GM19023 (cell line): ENCODE results near the gene KCNAB2.

ENCODE experiments used
- ATAC-seq: cut with Tn5 transposase; IDR thresholded peaks from one replicate; pipeline ENCODE4 v1.9.1; 2021; ENCODE audit warnings: mild to moderate bottlenecking, moderate library complexity; ENCODE audit not compliant: unreplicated experiment

KCNAB2 gene

GRCh38 chr1:6106321-6106731, 60.6 kb downstream of the KCNAB2 start:
- ATAC-seq: no peak

DNA sequence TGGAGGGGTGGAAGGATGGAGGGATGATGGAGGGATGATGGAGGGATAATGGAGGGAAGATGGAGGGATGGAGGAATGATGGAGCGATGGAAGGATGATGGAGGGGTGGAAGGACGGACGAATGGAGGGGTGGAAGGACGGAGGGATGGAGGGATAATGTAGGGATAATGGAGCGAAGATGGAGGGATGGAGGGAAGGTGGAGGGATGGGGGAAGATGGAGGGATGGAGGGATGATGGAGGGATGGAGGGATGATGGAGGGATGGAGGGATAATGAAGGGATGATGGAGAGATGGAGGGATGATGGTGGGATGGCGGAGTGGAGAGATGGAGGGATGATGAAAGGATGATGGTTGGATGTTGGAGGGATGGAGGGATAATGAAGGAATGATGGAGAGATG, 61.3 kb downstream of the KCNAB2 start:
- no peak for ATAC-seq

DNA sequence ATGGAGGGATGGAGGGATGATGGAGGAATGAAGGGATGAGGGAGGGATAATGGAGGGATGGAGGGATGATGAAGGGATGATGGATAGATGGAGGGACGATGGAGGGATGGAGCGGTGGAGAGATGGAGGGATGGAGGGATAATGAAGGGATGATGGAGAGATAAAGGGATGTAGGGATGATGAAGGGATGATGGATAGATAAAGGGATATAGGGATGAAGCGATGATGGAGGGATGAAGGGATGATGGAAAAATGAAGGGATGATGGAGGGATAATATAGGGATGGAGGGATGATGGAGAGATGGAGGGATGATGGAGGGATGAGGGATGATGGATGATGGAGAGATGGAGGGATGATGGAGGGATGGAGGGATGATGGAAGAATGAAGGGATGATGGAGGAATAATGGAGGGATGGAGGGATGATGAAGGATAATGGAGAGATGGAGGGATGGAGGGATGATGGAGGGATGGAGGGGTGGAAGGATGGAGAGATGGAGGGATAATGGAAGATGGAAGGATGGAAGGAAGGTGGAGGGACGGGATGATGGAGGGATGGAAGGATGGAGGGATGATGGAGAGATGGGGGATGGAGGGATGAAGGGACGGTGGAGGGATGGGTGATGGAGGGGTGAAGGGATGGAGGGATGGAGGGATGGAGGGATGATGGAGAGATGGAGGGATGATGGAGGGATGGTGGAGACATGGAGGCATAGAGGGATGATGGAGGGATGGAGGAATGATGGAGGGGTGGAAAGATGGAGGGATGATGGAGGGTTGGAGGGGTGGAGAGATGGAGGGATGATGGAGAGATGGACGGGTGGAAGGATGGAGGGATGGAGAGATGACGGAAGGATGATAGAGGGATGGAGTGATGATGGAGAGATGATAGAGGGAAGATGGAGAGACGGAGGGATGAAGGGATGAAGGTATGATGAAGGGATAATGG, 62.0 kb downstream of the KCNAB2 start:
- ATAC-seq: no peak

- ATAC-seq: no peak
Measured at GRCh38 chr1:6108476-6108875, 62.8 kb downstream of the KCNAB2 start.

- ATAC-seq: no peak
Measured at GRCh38 chr1:6108937-6109614, 63.4 kb downstream of the KCNAB2 start.

DNA sequence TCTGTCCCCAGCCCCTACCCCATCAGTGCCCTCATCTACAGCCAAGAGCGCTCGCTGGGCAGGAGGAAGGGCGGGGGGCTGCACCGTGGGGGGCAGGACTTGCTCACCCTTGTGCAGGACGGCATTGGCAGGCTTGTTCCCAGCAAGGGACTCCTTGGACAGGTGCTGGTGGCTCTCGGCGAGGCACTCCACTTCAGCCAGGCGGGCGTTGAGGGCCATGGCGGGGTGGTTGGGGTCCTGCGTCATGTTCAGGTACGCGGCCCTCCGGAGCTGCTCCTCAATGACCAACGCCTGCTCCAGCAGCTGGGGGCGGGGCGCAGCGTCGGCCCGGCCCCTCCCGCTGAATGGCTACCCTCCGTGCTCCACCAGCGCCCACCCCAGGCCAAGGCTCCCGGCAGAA, 64.0 kb downstream of the KCNAB2 start:
- no peak for ATAC-seq

- no peak for ATAC-seq
Measured at GRCh38 chr1:6110326-6110725, 64.6 kb downstream of the KCNAB2 start.

DNA sequence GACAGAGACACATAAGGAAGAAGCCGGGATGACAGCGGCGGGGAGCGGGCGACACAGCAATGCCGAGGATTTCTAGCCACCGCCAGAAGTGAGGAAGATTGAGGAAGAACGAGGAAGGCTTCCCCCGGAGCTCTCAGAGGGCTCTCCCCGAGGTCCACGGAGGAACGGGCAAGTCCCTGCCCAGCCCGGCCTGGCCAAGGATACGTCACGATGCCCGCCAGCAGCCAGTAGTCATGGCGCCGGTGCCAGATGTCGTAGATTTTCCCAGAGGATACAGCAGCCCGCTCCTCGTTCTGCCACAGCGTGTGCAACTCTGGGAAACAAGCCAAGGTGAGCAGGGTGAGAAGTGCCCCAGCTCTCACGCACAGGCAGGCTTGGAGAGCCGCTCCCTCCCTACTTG, 65.9 kb downstream of the KCNAB2 start:
- ATAC-seq: no peak

DNA sequence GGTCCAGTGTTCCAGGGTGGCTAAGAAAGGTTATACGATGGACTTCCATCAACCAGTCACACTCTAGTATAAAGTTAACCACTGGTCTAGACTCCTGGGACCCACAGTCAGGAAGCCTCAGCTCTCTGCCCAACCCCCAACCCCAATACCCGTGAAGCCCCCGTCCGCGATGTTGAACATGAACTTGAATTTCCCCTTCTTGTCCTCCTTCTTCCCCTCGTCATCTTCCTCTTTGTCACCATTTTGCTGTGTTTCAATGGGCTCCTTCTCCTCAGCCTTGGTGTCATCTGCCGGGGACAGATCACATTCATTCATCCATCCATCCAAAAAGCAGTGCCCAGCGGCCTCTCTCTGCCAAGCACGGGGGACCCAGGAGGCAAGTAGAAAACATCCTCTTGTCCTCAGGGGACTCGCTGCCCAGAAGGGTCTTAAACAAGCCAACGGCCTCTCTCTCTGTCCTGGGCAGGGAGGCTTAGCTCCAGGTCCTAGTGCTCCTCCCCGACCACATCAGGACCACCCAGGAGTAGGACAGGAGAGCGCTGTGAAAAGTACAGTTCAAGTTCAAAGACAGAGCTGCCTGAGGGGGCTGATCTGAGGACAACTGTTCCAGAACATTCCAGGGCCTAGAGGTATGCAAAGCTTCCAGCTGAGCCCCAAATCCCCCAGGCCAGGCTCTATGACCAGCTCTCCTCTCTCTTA, 66.5 kb downstream of the KCNAB2 start:
- no peak for ATAC-seq

DNA sequence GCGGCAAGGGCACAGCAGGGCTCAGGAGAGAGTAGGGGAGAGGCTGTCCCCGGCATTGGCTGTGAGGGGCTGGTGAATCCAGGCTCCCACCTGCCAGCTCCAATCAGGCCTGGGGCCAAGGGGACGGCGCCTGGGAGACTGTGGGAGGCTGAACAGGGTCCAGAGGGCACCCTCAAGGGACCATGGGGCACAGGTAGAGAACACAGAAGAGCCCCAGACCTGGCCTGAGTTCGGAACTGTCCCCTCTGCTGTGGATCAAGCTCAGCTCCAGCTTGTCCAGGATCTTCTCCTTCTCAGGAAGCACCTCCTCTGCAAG, 67.0 kb downstream of the KCNAB2 start:
- no peak for ATAC-seq

DNA sequence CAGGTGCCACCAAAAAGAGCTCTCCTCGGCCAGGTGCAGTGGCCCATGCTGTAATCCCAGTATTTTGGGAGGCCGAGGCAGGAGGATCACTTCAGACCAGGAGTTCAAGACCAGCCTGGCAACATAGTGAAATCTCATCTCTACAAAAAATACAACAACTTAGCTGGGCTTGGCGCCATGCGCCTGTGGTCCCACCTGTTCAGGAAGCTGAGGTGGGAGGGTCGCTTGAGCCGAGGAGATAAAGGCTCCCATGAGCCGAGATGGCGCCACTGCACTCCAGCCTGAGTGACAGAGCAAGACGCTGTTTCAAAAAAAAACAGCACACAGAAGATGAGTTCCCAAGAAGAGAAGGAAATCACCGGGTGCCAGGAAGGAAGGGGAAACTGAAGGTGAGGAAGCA, 67.4 kb downstream of the KCNAB2 start:
- no peak for ATAC-seq

- ATAC-seq: no peak
Measured at GRCh38 chr1:6113745-6114144, 68.1 kb downstream of the KCNAB2 start.

DNA sequence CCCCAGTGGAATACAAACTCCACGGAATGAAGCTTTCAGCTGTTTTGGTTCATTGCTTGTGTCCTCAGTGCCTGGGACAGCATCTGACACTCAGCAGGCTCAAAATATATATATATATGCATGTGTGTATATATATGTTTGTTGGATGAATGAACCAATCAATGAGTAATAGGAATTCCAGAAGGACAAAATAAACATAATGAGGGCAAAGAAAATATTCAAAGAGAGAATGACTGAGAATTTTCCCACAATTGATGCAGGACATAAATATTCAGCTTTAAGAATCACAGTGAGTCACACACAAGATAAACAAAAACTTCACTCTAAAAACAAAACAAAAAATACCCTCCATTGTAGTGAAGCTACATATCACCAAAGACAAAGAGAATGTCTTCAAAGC, 70.4 kb downstream of the KCNAB2 start:
- ATAC-seq: no peak

DNA sequence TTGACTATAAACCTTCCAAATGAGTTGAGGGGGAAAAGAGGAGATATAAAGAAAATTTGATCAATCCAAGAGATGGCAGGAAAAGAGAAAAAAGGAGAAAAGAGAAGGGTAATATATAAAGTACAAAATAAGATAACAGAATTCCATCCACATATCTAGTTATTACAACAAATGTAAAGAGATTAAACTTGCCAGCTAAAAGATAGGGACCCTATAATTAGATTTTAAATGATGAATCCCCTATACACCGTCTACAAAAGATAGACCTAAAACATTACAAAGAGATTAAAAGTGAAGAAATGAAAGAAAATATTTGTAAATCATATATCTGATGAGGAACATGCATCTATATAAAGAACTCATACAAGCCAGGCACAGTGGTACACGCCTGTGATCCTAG, 71.4 kb downstream of the KCNAB2 start:
- ATAC-seq: no peak

DNA sequence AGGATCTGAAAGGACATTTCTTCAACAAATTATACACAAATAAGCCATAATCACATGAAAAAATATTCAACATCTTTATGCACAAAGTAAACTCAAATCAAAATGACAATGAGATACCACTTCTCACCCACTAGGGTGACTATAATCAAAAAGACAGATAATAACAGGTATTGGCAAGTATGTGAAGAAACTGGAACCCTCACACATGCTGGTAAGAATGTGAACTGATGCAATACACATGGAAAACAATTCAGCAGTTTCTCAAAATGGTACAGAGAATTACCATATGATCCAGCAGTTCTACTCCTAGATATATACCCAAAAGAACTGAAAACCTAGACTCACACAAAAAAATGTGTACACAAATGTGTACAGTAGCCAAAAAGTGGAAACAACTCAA, 71.9 kb downstream of the KCNAB2 start:
- ATAC-seq: no peak

- no peak for ATAC-seq
Measured at GRCh38 chr1:6118415-6118814, 72.7 kb downstream of the KCNAB2 start.

GRCh38 chr1:6121021-6121421, 75.3 kb downstream of the KCNAB2 start:
- ATAC-seq: no peak

DNA sequence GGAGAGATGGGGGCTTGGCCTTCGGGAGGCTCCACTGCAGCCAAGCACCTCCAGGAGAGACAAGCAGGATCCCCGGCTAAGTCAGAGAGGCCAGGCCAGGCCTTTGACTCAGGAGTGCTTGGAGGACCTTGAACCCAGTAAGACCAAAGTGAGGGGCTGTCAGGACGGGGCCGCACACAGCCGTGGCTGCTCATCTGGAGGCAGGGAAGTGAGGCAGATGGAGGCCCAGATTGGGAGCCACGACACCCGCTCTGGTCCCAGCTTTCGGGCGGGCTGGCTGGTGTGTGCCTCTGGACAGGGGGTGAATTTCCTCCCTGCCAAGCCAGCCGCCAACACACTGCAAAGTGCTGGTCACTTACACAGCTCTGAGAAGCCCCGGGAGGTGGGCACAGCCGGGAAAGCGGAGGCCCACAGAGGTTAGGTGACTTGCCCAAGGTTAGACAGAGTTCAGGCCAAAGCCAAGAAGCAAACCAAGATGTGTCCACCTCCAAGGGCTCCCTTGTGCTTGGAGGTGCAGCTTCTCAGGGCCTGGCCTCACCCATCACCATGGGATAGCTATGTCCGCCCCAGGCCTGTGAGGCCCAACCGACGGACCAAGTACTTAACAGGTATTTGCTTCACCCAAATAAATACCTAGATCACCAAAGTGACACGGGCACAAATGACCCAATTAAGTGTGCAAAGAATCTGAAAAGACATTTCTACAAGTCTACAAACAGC, 76.1 kb downstream of the KCNAB2 start:
- ATAC-seq: no peak

DNA sequence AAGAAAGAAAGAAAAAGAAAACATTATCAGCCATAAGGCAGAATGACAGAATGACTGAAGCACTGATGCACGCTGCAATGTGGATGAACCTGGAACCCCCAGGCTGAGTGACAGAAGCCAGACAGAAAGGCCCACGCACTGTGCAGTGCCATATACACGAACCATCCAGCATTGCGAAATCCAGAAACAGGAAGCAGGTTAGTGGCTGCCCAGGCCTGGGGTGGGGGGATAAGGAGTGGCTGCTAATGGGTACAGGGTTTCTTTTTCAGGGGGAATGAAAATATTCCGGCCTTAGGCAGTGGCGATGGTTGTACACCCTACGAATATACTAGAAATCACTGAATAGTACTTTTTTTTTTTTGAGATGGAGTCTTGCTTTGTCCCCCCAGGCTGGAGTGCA, 77.4 kb downstream of the KCNAB2 start:
- ATAC-seq: no peak

DNA sequence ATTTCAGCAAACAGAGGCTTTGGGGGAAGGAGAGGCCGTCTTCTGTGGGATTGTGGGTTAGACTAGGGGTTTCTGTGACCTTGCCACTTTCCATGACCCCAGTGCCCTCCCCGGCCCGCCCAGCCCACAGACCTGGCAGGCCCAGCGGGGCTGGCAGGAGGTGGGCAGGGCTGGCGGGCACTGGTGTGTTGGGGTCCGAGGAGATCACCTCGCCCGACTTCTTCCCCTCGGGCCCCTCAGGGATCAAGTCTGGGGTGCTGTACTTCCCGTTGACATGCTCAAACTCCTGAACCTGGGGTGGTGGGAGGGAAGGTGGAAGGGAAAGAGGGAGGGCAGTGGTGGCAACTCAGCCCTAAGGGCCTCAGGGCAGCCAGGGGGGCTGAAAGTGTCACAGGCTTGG, 78.1 kb downstream of the KCNAB2 start:
- no peak for ATAC-seq

DNA sequence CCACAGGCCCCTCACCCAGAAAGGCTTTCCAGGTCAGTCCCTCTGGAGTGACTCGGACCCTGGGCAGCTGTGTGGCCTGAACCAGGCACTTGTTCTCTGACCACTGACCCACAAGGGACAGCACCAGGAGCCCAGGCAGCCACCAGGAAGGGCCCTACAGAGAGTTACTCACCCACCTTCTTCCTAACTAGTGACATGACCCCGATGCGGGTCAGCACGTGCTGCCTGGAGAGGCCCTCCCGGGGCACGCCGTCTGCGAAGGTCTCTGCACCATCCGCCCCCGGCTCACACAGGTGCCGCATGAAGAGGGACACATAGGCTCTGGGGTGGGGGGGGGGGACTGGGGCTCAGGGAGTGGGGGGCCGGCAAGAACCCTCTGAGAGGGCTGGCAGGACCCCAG, 78.7 kb downstream of the KCNAB2 start:
- ATAC-seq: no peak
